Stimulated activated CD4-positive, alpha-beta T cell treated with anti-CD3 and anti-CD28 coated beads, Interleukin-2, amount 100 ng/mL, for 24 hours (primary cell): Measurements from ENCODE around the gene LRRIQ3.

ENCODE experiments used
- DNase-seq, 2 donors: peaks; one replicate each; pipeline ENCODE4 v3.0.0-alpha.2; 2020

LRRIQ3 gene

DNA sequence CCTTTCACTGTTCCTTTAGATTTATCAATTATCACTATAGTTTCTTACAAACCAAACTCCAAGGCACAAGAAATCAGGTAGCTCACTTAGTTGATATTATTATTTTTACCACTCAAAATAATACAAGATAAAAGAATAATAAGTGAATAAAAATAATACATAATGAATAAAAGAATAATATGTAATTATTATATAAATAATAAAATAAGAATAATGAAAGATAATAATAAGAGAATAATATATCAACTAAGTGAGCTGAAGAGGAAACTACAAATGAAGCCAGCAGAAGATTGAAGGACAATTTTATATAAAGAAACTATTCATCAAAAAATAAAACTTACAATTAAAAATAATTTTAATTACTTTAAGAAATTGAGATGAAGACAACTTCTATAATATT lies 90.6 kb downstream of the LRRIQ3 start:
- DNase-seq: no peak

DNA sequence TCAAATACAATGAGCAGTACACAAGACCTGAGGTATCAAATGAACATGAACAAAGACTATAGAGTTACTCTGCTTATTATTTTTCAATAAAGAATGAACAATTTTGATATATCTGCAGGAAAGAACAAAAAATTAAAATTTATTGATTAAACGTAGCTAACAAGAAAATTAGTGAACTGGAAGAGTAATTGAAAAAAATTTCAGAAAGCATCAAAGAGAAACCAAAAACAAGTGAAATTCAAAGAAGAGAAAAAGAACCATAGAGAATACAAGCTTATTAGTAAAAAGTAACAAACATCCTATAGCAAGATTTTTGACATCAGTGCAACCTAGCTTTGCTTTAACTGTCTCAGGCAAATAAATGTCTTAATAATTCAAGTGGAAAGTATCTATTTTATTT lies 106.6 kb downstream of the LRRIQ3 start:
- DNase-seq: no peak

DNA sequence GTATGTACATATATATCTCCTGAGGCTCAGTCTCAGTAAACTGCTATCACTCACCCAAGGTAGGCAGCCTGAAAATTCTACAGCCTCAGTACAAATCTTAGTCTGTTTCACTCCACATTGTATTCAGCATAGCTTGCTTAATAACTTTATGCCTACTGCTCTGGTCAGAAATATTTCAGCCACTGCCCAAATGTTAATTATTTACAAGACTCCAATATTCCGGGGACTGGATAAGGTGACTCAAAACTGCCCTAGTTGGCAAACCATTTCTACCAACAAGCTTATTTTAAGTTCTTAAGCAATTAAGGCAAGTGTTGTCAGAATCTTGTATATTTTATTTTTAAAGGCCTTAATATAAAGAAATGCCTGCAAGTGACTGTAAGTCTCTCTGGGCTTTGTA lies 114.8 kb downstream of the LRRIQ3 start:
- no peak for DNase-seq

DNA sequence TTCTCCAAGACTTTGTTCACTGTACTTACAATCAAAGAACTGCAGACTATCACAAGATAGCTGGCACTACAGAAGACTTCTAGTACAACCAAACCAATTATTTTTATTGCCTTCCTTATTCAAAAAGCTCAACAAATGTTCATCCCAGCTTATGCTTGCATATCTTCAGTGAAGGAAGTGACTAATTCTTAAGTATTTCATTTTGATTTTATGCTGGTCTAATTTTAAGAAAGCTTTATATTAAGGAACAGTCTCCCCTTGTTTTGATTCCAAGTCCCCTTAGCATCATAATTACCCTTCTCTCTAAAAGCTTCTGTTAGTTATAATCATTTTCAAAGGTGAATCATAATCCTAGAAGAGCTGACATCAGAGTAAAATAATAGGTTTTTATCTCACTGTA lies 132.9 kb downstream of the LRRIQ3 start:
- DNase-seq: no peak

DNA sequence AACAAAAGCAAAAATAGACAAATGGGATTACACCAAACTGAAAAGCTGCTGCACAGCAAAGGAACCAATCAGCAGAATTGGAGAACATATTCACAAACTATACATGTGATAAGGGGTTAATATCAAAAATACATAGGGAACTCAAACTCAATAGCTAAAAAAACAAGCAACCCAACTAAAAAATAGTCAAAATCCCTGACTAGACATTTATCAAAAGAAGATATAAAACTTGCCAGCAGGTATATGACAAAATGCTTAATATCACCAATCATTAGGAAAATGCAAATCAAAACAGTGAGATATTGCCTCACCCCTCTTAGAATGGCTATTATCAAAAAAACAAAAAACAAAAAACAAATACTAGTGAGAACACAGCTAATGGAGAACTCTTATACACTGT lies 140.3 kb downstream of the LRRIQ3 start:
- DNase-seq: no peak

DNA sequence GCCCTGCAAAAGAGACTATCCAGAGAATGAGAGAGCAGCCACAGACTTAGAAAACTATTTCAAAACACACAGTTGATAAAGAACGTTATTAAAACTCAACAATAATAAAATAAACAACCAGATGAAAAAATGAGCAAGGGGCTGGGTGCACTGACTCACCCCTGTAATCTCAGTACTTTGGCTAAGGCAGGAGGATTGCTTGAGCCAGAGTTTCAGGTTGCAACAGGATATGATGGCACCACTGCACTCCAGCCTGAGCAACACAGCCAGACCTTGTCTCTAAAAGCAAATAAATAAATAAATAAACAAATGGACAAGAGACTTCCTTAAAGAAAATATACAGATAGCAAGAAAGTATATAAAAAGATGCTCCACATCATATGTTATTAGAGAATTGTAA lies 144.6 kb downstream of the LRRIQ3 start:
- no peak for DNase-seq

DNA sequence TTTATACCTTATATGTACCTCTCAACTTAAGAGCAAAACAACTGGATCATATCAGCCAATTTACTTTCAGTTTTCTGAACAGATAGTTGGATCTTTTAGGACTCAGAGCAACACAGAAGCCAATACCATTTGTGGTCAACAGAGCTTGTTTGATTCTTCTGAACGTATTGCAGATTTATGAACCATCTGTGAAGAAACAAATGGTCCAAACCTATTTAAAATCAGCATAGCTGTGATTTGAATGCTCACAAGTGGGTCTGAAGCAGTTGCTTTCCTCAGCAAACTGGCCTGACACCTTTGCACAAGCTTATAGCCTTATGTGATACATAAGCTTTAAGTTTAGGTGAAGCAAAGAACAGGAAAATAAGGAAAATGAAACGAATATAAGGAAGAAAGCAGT lies 147.6 kb downstream of the LRRIQ3 start:
- DNase-seq: no peak

DNA sequence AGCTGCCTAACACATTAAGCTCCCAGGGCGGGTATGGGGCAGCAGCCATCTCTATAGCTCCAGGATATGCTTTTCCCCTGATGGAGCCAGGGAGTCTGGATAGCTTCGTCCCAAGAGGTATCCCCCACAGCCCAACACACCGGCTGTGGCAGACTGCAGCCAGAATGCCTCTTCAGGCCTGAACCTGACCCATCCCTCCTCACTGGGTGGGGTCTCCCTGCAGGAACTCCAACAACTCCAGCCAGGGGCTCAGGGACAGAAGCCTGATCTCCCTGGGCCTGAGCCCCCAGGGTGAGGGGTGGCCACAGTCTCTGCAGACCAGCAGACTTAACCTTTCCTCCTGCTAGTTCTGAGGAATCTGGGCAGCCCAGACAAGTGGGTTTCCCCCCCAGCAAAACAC lies 159.9 kb downstream of the LRRIQ3 start:
- no peak for DNase-seq

DNA sequence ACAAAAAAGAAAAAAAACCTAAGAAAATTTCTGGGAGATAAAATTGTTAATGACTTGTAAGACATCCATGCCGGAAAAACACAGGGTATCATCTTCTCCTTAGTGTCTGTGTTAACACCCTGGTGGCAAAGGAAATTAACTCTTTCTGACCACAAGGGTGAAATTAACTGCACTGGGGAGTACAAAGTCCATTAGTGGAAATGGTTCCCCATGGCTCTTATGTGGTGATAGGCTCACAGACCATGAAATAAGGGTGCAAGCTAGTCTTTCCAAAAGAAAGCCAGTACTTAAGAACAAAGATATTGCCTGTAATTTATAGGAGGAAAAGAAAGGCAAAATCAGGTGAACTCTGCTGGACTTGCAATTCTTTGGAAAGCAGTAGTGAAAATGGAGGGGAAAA lies 185.4 kb downstream of the LRRIQ3 start:
- DNase-seq: no peak

DNA sequence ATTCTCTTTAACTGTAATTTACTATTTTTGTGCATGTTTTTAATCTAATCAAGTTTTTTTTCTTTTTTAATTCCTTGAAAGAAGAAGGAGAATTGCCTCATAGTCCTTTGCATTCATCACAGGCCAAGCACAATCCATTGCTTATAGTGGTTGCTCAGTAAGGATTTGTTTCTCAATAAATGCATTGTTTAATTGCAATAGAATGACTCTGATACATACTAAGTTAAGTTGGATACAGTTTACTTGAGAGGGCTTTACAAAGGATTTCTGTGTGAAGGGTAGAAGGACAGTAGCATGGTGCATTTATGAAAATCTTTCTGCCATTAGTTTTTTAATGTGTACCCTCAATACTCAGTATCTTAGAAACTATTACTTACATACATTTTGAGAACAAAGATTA lies 186.2 kb downstream of the LRRIQ3 start:
- no peak for DNase-seq

DNA sequence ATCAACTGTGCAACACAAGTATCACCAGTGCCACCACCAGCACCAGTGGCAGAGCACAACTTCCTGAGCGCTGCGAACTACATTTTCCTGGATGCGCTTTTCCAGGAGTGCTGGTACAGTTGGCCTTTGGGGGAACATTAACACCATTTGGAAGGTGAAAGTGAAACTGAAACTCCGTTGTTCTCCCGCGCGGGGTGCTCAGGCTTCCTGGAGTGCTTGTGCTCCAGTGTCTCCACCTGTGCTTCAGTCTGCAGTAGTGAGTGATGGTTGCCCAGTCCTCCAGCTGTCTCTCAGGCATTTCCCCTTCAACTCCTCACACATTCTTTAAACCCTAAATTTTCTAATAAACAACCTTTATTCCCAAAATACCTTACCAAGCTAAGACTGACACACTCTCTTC lies 187.8 kb downstream of the LRRIQ3 start:
- DNase-seq: no peak

DNA sequence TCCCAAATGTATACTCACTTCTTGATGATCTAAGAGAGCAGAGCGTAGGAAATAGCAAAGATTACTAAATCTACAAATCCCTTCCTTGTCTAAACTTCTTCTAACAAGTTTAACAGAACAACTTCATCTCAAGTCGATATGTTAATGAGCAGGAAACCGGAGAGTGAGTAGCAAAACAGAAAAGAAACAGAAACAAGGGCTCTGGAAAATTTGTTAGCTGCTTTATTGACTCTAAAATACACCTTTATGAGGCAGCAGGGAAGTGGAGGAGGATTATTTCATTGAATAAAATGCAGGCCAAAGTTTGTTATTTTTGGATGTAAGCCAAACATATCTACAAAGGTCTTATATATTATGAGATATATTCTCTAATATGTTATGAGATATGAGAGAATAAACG lies 192.4 kb downstream of the LRRIQ3 start:
- no peak for DNase-seq

DNA sequence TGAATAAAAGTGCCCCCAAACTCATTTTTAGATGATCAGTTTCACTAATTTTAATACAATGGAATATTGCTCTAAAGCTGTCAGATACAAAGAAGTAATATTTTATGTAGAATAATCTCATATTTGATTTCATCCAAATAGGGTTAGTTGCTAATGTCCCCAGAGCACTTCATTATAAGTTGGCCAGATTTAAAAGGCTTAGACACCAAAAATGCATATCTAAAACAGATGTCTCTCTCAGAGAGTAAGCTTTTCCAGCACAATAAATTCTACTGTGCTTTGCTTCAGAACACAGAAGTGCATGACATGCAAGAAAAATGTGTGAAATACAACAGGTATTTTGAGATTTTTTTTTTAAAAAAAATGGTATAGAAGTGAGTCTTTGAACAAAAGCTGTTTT lies 194.2 kb downstream of the LRRIQ3 start:
- no peak for DNase-seq

DNA sequence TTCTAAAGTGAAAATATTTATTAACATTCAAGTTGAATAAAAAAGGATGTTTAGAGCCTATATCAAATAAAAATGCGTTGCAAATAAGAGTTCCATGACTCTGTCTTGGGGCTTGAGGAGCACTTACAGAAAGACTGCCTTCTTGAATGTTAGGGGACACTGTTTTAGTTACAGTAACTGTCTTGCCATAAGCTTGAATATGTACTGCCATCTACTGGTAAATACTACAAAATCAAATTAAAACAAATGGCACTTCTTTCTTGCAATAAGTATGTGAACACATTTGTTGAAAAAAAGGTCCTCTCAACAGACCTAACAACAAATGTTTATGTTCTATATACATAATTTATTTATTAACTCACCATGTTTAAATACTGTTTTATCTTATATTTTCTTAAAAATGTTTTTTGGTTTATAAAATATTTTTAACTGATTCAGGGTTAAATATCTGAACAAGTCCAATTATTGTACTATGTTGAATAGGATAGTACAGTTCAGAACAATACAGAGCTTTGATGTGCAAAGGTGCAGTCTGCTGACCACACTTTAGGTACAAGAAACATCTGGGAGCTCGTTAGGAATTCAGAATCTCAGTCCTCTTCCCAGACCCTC lies 199.5 kb downstream of the LRRIQ3 start:
- no peak for DNase-seq

DNA sequence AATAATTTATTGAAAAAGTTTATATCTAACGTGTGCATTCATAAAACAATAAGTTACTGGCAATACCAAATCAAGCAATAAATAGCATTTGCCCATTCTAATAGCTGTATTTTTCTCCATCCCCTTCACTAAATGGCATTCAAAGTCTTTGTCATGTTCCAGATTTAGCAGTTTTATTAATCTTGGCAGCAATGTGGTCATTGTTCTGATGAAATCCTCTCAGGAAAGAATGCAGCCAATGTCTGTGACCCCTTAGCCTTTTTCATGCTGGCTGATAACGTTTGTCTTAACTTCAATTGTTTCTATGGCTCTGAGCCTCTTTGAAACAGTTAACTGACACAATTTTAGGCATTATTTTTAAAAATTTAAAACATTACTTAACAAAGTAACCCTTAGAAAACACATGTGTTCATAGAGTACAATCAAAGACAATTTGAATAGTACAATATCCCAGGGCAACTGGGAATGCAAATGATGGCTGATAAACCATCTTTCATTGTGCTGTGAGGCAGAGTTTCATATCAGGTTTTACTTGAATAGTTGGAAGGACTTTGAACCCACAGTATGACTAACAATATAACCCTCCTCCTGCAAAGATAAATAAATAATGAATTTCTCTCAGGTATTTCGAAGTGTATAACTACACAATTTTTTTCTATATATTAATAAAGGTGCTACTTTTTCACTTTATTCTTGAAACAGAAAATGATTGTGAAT lies 217.5 kb downstream of the LRRIQ3 start:
- DNase-seq: no peak

DNA sequence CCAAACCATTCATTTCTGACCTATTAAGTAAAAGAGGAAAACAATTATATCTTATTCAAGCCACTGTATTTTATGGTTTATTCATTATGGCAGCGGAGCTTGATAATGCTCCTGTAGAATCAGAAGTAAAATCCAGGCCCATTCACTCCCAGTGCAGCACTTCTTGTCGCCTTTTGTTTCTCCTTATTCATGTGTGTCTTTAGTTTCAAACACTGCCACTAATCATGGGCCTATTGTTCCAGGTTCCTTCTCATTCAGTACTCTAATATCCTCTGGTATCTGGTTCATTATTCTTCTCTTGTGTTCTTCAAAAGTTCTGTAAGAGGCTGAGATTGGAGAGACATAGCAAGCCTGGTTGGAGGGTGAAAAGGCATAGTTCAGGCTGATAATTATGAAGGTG lies 218.3 kb downstream of the LRRIQ3 start:
- DNase-seq: no peak

DNA sequence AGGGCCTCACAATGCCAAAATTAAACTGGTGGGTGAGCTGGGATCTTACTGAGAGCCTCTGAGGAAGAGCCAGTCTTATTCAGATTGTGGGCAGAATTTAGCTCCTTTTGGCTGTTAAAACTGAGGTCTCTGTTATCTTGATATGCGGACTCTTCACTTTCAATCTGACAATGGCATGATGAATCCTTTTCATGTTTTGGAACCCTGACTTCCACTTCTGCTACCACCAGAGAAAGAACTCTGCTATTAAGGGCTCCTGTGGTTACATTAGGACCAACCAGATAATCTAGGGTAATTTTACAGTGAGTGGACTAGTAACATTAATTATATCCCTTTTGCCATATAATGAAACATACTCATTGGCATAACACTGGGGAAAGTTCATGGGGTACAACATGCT lies 219.0 kb downstream of the LRRIQ3 start:
- DNase-seq: no peak
